ENCODE data around the gene CD83. TPM values are rescaled to one million over a fixed set of nuclear protein-coding genes. Genes with fewer than 3 reads are reported as not detected.

CD83 gene
- total RNA-seq, 1 donor from 2014 or later = 1.8 TPM

DNA sequence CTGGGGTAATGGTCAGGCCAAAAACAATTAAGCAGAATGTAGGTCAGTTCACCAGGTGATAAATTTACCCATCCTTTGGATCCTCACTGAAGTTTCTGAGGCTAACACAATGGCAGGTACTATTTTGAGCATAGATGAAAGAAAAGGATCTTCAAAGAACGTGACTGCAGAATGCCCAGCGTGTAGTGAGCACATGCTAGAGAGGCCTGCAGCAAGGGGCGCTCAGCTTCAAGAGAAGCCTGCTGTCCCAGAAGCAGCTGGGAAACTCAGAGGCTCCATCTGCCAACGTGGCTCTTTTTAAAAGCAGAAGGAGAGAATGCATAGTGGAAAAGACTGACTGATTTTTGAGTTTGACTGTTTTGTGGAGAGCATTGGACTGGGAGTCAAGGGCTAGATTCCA lies 57.4 kb downstream of the CD83 start:
- FAIRE-seq = no peak
- peaks cover 6% of the 10 kb centered on the region for H3K27me3 ChIP-seq (ENCODE audit: insufficient read depth, low read length)
- no peak for TF ChIP-seq EZH2 (IDR thresholded peaks at IDR 0.05; ENCODE audit: insufficient read depth, low read length)
- TF ChIP-seq, protein P1, sequence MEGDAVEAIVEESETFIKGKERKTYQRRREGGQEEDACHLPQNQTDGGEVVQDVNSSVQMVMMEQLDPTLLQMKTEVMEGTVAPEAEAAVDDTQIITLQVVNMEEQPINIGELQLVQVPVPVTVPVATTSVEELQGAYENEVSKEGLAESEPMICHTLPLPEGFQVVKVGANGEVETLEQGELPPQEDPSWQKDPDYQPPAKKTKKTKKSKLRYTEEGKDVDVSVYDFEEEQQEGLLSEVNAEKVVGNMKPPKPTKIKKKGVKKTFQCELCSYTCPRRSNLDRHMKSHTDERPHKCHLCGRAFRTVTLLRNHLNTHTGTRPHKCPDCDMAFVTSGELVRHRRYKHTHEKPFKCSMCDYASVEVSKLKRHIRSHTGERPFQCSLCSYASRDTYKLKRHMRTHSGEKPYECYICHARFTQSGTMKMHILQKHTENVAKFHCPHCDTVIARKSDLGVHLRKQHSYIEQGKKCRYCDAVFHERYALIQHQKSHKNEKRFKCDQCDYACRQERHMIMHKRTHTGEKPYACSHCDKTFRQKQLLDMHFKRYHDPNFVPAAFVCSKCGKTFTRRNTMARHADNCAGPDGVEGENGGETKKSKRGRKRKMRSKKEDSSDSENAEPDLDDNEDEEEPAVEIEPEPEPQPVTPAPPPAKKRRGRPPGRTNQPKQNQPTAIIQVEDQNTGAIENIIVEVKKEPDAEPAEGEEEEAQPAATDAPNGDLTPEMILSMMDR (IDR thresholded peaks at IDR 0.05; ENCODE audit: insufficient read depth, low read depth, low read length) = no peak
- peaks cover 3% of the 10 kb centered on the region for H3K9me3 ChIP-seq (ENCODE audit: insufficient read depth, low read depth, low read length)
- peaks cover 3% of the 10 kb centered on the region for H3K4me1 Mint-ChIP-seq (ENCODE audit: low read depth, unreplicated experiment)
- no peak overlapping the region for H3K27ac Mint-ChIP-seq (ENCODE audit: unreplicated experiment)
- no peaks in the 10 kb centered on the region for H3K79me2 ChIP-seq (ENCODE audit: insufficient read depth, low read length)
- H3K4me3 ChIP-seq (ENCODE audit: insufficient read depth, low read depth, low read length) = no peak overlapping the region
- H3K27me3 Mint-ChIP-seq (ENCODE audit: low read depth, unreplicated experiment) = peaks cover 15% of the 10 kb centered on the region
- peaks cover 6% of the 10 kb centered on the region for H3K9me3 Mint-ChIP-seq (ENCODE audit: unreplicated experiment)
- H3K36me3 ChIP-seq (ENCODE audit: insufficient read depth, low read length) = no peaks in the 10 kb centered on the region
- H3K27ac ChIP-seq (ENCODE audit: low read depth, low read length) = no peak overlapping the region
- H3K4me1 ChIP-seq (ENCODE audit: insufficient read depth, low read length) = no peaks in the 10 kb centered on the region
- no peak for DNase-seq (ENCODE audit: low read depth)
- no peak overlapping the region for H2AFZ ChIP-seq (ENCODE audit: low read depth, low read length)
- no peak overlapping the region for H3K9ac ChIP-seq (ENCODE audit: low read length)
- H4K20me1 ChIP-seq (ENCODE audit: insufficient read depth, low read length) = no peaks in the 10 kb centered on the region
- no peak overlapping the region for H3K4me3 Mint-ChIP-seq (ENCODE audit: unreplicated experiment)
- H3K36me3 Mint-ChIP-seq (ENCODE audit: low read depth, unreplicated experiment) = no peaks in the 10 kb centered on the region
- no peak overlapping the region for H3K4me2 ChIP-seq (ENCODE audit: low read length)

DNA sequence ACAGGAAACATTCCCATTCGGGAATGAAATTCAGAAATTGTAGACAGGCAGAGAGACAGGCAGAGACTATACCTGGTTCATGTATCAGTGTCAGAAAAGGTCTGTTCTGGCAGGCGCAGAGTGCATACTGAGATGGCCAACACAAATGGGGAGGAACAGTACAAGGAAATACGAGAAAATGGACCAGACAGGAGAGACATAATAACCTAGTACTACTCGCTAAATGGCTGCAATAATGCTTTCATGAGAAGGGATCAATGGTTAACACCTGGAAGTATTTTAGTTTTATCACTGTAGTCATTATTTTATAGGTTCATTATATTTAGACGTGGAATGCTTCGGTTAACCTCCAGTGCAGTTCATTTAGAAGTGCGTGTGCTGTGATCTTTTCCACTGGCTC lies 58.9 kb downstream of the CD83 start:
- Mint-ChIP-seq H3K36me3 (ENCODE audit: low read depth, unreplicated experiment) (no peaks in the 10 kb centered on the region), H3K9me3 (ENCODE audit: unreplicated experiment) (no peaks in the 10 kb centered on the region), H3K4me3 (ENCODE audit: unreplicated experiment) (no peak overlapping the region), H3K27me3 (ENCODE audit: low read depth, unreplicated experiment) (peaks cover 15% of the 10 kb centered on the region), H3K27ac (ENCODE audit: unreplicated experiment) (no peak overlapping the region), H3K4me1 (ENCODE audit: low read depth, unreplicated experiment) (peaks cover 3% of the 10 kb centered on the region)
- H3K9me3 ChIP-seq (ENCODE audit: insufficient read depth, low read depth, low read length) = no peaks in the 10 kb centered on the region
- H3K4me2 ChIP-seq (ENCODE audit: low read length) = no peak overlapping the region
- no peaks in the 10 kb centered on the region for H3K36me3 ChIP-seq (ENCODE audit: insufficient read depth, low read length)
- H3K4me1 ChIP-seq (ENCODE audit: insufficient read depth, low read length) = no peaks in the 10 kb centered on the region
- no peaks in the 10 kb centered on the region for H4K20me1 ChIP-seq (ENCODE audit: insufficient read depth, low read length)
- H3K79me2 ChIP-seq (ENCODE audit: insufficient read depth, low read length) = no peaks in the 10 kb centered on the region
- H3K9ac ChIP-seq (ENCODE audit: low read length) = no peak overlapping the region
- H3K27me3 ChIP-seq (ENCODE audit: insufficient read depth, low read length) = peaks cover 6% of the 10 kb centered on the region
- DNase-seq (ENCODE audit: low read depth) (no peak), FAIRE-seq (no peak)
- no peak overlapping the region for H3K4me3 ChIP-seq (ENCODE audit: insufficient read depth, low read depth, low read length)
- H3K27ac ChIP-seq (ENCODE audit: low read depth, low read length) = no peak overlapping the region
- no peak overlapping the region for H2AFZ ChIP-seq (ENCODE audit: low read depth, low read length)
- TF ChIP-seq EZH2 (IDR thresholded peaks at IDR 0.05; ENCODE audit: insufficient read depth, low read length) = no peak
- TF ChIP-seq, protein P1 (IDR thresholded peaks at IDR 0.05; ENCODE audit: insufficient read depth, low read depth, low read length) = no peak

DNA sequence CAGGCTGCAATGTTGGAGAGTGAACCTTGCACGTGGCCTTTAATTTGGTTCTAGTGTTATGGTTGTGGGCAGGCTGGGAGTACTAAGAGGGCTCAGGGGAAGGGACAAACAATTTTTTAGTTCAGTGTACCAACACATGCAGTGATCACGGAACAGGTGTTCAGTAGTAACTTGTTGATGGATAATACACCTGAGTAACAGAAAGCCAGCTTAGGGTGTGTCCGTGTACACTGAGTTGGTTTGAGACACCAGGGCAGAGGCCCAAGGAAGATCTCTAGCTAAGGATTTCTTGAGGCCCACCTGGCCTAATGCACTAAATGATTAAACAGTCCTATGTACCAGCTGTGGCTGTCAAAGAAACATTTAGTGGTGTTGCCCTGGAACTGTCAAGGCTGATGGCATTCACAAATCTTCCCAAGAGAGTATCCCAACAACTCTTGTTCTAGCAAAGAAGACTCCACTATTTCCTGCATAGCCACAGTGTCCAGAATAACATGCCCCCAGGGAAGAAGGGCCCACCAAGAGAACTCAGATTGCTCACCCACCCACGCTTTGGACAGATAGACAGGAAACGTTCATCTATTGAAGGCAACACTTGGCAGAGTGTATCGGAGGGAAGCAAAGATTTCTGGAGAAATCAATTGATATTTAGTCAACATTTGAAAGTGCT lies 60.0 kb downstream of the CD83 start:
- Mint-ChIP-seq H3K9me3 (ENCODE audit: unreplicated experiment) (peaks cover 1% of the 10 kb centered on the region), H3K4me3 (ENCODE audit: unreplicated experiment) (no peak overlapping the region)

More for the DNA sequence above, 60.0 kb downstream of the CD83 start:
- Histone ChIP-seq H3K9me3 (ENCODE audit: insufficient read depth, low read depth, low read length) (no peaks in the 10 kb centered on the region), H3K36me3 (ENCODE audit: insufficient read depth, low read length) (no peaks in the 10 kb centered on the region), H3K27ac (ENCODE audit: low read depth, low read length) (no peak overlapping the region), H3K4me2 (ENCODE audit: low read length) (no peak overlapping the region), H3K9ac (ENCODE audit: low read length) (no peak overlapping the region), H2AFZ (ENCODE audit: low read depth, low read length) (no peak overlapping the region), H3K27me3 (ENCODE audit: insufficient read depth, low read length) (peaks cover 6% of the 10 kb centered on the region), H3K4me1 (ENCODE audit: insufficient read depth, low read length) (no peaks in the 10 kb centered on the region), H3K4me3 (ENCODE audit: insufficient read depth, low read depth, low read length) (no peak overlapping the region), H3K79me2 (ENCODE audit: insufficient read depth, low read length) (no peaks in the 10 kb centered on the region), H4K20me1 (ENCODE audit: insufficient read depth, low read length) (no peaks in the 10 kb centered on the region)
- DNase-seq (ENCODE audit: low read depth) (no peak), FAIRE-seq (no peak)
- Mint-ChIP-seq H3K36me3 (ENCODE audit: low read depth, unreplicated experiment) (no peaks in the 10 kb centered on the region), H3K27ac (ENCODE audit: unreplicated experiment) (no peak overlapping the region), H3K27me3 (ENCODE audit: low read depth, unreplicated experiment) (peaks cover 15% of the 10 kb centered on the region), H3K4me1 (ENCODE audit: low read depth, unreplicated experiment) (peaks cover 3% of the 10 kb centered on the region)
- no peak for TF ChIP-seq EZH2 (IDR thresholded peaks at IDR 0.05; ENCODE audit: insufficient read depth, low read length)
- TF ChIP-seq, protein P1 (IDR thresholded peaks at IDR 0.05; ENCODE audit: insufficient read depth, low read depth, low read length) = no peak
